KBM-7 (cell line): ENCODE data around the gene FBXL7.

Source experiments
- DNase-seq: peaks from one replicate; pipeline ENCODE4 v3.0.0-alpha.2; 2015
- in situ Hi-C: fragments of 300-500 bp; cut with MboI; formaldehyde crosslinking; loops from 2 replicates; pipeline ENCODE4 v1.14.3; 2020; ENCODE audit warnings: low sequenced_read_pairs, low pct_unique_long_range_greater_than_20kb, mixed read lengths

FBXL7 gene

DNA sequence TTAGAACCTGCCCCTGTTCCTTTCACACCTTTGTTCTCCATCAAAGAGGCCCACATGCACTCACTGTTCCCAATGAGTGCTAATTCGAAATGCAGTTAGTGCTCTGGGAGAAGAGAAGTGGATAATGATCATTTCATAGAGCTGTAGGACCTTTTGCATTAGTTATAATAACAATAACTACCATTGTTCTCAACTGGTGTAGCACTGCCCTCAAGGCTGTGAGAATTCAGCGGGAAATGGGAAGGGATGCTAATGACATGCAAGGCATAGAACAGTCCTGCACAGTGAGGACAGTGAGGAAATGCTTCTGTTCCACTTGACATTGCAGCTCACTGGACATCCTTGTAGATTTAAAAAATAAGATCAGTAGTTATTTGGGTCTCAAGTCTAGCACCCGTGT is 187.4 kb downstream of the FBXL7 start:
- in situ Hi-C loops: no loop called here
- DNase-seq: no peak

DNA sequence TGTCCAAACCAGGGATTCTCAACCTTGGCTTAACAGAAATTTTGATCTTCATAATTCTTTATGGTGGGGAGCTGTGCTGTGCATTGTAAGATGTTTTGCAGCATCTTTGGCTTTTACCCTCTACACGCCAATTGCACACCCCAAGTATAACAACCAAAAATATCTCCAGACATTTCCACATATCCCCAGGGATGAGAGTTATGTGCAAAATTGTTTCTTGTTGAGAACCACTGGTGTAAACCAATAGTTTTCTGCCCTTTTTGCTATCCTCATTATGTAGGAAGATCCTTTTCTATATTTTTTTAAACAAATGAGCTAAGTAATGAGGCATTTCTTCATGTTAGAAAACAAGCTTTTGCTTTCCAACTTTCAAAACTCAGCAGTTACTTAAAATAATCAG is 189.9 kb downstream of the FBXL7 start:
- in situ Hi-C loops: no loop called here
- no peak for DNase-seq

DNA sequence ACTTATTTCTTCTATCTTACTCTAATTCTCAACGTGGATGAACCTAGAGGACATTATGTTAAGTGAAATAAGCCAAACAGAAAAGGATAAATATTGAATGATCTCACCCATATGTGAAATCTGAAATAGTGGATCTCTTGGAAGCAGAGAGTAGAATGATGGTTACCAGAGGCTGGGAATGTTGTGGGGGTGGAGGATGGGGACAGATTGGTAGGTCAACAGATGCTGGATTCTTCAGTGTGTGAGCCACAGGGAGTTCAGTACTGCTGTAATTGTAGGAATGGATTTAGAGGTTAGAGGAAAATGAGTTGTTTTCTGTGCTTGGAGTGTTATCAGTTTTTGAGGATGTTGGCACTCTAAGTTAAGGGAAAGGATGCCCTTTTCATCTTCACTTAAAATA is 190.6 kb downstream of the FBXL7 start:
- in situ Hi-C loops: no loop called here
- no peak for DNase-seq

DNA sequence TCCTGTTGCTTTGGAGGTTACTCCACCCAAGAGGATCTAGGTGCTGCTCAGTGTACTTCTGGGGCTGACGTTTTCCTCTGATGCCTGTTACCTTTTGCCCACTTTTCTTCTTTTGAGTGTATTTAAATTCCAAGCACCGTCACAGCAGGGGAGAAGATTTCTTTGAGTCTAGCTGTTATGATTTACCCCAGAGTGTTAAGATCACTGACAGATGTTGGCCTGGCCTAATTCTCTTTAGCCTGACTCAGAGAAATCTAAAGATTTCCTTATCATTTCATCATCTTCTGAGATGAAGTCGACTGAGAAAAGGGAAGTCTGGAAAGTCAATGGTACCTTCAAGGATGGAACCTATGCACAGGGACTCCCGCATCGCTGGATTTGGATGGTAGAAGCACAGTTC is 191.5 kb downstream of the FBXL7 start:
- no peak for DNase-seq
- in situ Hi-C loops: no loop called here

DNA sequence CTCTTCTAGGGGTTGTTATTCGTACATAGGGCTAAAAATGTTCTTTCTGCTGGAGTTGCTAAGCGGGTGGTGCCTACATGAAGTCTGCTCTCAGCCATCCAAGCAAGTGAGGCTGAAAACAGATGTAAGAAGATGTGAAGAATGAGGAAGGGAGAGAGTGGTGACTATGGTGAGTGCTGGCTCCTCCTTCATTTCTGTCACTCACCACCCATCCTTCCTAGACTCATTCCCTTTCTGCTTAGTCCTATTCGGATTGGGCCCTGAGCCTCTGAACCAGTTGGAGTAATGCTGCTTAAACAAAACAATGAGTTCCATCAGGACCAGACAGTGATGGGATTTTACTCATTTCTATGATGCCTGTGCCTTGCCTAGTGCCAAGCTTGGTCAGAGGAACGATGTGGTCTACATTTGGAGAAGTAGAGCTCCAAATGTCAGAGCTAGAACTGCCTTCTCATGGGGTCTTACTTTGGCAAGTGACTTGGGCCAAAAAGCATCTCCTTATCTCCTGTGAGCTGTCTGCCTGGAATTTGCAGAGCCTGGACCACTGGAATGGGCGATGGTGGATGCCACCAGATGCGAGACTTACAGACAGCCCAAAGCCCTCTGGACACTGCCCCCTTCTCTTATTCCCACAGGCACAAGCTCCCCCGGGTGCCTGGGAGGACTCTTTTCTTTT is 192.9 kb downstream of the FBXL7 start:
- DNase-seq: no peak
- in situ Hi-C loops: no loop called here

DNA sequence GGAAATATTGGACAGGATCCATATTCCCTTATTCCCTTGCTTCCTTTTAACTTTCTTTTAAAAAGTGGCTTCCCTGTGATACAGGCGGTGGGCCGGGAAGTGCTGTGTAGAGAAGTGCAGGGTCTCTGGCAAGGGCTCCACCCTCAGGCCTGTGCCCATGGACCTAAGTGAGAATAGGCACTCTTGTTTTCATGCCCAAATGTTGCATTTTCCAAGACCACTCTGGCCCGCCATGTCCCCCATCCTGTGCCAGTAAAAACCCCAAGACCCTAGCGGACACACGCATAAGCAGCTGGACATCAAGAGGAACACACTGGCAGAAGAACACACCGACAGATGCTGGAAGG is 193.4 kb downstream of the FBXL7 start:
- in situ Hi-C loops: no loop called here

DNA sequence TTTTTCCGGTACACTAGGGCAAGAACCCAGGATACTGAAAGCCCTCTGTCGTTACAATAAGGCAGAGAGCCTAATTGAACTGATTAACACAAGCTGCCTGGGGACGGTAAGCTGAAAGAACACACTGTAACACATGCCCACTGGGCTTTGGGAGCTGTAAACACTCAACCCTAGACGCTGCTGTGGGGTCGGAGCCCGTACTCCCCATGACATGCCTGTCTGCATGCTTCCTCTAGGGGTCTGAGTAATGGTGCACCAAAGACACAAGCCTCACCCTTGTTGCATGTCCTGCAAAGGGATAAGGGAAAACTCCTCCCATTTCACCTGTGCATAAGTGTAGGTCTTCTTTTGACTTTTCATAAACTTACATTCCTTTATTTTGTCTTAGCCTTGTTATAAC is 194.0 kb downstream of the FBXL7 start:
- in situ Hi-C loops: no loop called here
- no peak for DNase-seq

More for the DNA sequence above, 193.4 kb downstream of the FBXL7 start:
- DNase-seq: no peak

DNA sequence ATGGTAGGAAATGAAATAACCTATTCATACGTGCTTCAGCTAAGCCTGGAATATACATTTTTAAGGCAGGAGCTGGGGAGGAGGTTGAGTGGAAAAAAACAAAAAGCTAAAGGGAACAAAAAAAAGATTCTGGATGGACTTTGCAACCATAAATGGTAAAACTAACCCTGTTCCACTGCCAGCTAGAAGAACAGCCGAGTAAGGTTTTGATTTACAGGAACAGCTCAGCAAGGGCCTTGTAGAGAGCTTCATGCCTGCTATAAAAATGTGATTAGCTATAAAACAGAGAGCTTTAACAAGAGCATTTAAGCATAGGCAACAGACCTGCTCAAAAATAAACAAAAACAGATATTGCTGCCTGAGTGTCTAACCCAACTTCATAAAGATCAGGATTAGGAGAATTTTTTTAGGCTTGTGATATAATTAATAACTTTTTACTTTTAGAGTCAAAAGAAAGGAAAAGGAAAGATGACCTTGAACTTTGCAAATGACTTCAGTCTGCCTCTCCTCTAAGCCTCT is 194.8 kb downstream of the FBXL7 start:
- in situ Hi-C loops: no loop called here
- DNase-seq: no peak

DNA sequence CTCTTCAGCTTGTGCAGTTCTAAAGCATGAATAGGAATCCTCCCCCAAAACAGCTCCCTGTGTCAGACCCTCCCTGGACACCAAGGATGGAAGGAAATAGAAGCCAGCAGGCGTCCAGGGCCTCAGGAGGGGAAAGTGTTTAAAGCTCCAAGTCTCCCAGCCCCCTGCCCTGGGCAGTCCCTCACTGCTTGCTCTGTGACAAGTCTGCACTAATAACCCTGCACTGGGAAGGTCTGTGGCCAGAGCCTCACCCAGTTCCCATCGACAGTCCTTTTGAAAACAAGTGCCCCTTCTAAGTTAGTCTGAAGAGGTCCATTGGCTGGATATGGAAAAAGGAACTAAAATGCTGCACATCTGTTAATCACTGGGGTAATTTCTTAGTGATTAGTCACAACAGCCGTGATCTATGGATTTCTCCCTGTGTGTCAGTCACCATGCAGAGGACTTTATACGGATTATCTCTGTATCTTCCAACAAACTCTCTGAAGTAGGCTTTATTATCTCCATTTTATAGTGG is 195.3 kb downstream of the FBXL7 start:
- no peak for DNase-seq
- in situ Hi-C loops: no loop called here

DNA sequence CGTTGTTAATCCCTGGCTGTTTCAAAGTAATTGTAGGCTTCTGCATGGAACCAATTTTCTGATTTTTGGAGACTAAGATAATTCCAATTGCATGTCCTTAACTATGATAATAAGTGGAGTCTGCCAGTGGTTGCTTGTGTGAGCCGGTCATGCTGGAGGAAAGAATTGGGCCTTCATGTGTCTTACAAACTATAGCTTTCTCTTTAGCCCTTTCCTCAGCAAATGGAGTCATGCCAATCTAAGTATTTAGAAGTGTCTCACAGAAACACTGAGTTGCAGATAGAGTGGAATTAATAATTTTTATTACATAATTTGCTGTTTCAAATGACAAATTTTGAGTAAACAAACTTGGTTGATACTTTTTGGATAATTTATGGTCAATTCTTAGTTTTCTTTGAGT is 200.4 kb downstream of the FBXL7 start:
- in situ Hi-C loops: no loop called here
- DNase-seq: no peak

DNA sequence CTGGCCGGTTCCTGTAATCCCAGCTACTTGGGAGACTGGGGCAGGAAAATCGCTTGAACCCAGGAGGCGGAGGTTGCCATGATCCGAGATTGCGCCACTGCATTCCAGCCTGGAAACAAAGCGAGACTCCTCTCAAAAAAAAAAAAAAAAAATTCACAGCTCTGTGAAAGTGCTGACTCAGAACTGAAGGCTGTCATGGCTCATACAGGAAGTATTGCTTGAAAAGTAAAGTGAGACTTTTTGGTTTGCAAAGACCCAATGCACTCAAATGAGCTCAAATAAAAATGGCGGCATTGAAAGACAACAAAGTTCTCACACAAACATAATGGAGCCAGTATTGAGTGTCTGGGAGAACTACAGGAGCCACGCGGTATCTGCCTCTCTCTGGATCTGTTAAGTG is 202.1 kb downstream of the FBXL7 start:
- DNase-seq: no peak
- in situ Hi-C loops: no loop called here

DNA sequence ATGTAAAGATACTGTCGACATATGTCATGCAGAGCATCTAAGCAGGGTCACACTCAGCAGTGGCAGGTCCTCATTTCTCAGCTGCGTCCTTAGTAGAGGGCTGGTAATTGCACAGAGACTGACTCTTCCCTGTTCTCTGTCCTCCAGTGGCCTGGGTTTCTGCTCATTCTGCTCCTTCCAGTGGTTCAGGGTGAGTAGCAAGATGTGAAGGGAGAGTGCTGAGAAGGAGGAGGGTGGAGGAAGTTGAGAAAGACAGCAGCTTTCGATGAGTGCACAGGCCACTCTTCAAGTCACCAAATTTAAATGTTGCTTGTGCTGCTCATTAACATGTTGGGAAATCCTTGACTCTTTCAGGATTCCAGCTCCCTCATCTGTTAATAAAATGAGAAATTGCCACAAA is 203.9 kb downstream of the FBXL7 start:
- no peak for DNase-seq
- in situ Hi-C loops: no loop called here

DNA sequence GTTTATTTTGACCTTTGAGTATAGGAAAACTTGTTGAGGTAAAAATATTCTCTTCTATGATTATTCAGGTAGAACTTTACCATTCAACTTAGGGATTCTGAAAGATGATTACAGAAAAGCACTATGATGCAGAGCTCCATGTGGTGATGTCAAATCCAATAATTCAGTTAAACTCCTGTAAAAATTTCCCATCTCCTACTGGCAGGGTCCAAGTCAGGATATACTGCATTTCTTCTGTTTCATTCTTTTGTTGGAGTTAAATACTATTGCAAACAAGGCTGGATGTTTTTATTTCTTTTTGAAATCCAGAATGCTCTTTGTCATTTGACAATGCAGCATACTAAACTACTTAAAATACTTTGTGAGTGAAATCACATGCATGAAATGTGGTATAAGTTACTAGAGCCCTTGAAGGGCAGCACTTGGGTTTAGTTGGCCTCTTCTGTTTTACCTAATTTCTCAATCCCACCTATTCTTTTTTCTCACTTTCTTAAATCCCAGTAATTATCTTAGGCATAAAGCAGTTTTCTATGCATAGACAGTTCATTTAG is 204.5 kb downstream of the FBXL7 start:
- no peak for DNase-seq
- in situ Hi-C loops: no loop called here

DNA sequence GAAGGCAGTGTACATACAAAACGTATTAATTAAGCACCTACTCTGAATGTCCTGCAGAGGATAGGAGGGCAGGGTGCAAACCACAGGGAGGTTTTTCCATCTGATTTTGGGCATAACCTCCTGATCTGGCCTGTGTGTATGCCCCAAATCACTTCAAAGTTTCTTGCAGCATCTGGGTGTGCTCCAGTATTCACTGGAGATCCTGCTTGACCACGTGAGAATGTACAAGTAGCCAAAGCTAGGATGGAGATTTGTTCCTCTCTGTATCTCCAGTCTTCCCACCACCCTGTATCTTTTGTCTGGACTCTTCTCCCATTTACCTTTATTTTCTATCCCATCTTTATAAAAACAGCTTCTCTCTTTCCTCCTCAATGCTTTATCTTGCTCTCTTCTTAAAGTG is 207.7 kb downstream of the FBXL7 start:
- DNase-seq: no peak
- in situ Hi-C loops: no loop called here

DNA sequence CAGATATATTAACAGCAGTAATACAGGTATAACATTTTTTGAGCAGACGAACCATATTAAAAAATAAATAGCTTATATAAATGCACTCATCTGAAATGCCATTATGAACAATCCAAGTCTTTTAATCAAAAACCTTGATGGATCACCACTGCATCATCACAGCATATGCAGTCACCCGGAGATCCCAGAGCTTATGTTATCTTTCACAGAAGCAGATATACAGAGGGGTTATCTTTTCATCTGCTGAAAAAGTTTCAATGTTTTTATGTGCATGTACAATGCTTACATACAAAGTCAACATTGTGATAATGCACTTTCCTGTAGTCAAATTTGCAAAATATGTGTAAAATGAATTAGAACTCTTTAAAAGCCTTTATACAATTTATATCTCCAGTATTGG is 211.9 kb downstream of the FBXL7 start:
- in situ Hi-C loops: no loop called here
- no peak for DNase-seq

DNA sequence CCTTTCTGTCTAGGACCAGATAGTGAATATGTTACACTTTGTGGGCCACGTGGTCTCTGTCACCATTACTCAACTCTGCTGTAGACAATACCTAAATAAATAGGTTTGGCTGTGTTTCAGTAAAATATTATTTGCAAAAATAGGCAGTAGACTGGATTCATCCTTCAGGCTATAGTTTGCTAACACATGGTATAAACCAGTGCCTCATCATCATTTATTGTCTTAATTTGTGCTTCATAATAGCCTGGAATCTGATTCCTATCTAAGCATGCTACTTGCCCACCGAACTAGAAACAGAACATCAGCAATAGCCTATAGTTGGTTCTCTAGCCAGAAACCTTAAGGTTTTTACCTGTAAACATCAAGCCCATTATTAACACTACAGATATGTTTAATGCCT is 215.6 kb downstream of the FBXL7 start:
- in situ Hi-C loops: no loop called here
- no peak for DNase-seq

DNA sequence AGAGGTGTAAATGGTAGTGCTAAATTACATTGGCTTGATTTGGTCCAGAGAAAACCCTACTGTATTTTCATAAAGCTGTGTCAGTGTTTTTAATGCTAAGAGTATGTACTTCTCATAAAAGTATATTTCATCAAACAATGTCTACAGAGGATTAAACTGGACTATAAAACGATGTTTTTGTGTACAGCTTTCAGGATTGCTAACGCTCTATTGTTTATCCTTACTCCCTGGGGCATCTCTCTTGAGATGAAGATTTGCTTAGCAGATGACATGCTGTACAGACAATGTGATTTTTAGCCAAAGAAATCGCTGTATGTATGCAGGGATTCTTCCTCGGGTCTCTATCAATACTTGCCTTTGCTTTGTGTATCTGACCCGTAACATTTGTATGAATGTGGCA is 216.0 kb downstream of the FBXL7 start:
- no peak for DNase-seq
- in situ Hi-C loops: no loop called here

DNA sequence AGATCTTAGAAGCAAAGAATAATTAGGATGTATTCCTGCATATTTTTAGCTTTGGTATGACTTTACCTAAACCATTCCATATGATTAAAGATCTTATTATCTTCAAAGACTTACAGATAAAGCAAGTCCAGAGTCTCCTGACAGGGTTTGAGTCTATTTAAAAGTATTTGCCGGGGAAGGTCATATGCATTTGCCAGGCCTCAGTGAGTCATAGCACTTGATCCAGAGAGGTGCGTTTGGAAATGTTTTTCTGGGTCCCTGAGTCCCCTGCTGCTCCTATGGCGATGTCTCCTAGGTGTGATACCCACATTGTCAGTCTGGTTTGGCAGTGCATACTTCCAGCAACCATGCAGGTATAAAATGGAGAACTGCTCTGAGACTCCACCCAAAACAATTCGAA is 217.0 kb downstream of the FBXL7 start:
- no peak for DNase-seq
- in situ Hi-C loops: no loop called here

DNA sequence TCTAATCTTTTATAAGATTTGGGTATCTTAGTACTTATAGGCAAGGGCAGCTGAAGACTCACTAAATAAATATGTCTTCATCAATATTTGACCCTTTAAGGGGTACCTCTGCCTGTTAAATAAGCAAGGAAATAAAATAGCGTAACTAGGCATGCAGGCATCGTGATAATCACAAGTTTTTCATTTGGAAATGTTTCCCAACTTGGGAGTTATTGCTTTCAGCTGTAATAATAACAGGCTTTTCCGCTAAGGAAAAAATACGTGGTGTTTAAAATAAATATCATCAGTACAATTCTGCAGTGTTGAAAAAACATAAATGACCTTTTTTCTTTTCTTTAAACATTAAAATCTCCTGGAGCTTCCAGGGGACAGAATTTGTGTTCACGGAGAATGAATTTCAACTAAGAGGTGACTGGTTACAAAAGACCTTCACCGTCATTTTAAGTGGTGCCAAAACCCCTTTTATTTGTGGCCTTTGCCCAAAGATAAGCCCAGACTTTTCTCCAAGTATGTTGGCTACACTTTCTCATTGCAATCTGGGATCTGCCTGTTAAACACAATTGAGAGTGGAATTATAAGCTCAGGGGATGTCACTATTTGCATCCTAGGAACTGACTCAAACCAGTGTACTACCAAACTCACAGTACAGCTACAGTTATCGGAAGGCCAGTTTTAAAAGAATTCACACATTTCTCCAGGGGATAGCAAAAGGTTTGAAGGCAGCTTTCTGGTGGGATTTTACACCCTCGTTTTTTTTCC is 218.6 kb downstream of the FBXL7 start:
- in situ Hi-C loops: no loop called here
- DNase-seq: no peak

DNA sequence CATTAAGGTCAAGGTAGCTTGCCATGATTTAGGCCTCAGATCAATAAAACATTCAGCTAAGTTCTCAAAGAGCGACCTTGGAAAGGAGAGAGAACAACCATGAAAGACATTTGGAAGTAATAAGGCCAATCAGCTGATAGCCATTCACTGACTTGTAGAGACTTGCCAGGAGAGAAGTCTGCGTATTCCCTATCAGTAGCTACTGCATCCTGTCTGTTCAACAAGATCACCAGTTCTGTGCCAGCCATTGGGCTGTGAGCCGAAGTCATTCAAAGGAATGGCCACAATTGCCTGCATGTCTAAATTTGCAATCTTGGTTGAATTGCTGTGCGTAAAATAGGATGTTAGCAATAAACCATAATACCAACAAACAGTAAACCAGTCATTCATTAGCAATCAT is 219.8 kb downstream of the FBXL7 start:
- in situ Hi-C loops: no loop called here
- DNase-seq: no peak
